Measurements from ENCODE around the gene MGME1.

MGME1 gene

DNA sequence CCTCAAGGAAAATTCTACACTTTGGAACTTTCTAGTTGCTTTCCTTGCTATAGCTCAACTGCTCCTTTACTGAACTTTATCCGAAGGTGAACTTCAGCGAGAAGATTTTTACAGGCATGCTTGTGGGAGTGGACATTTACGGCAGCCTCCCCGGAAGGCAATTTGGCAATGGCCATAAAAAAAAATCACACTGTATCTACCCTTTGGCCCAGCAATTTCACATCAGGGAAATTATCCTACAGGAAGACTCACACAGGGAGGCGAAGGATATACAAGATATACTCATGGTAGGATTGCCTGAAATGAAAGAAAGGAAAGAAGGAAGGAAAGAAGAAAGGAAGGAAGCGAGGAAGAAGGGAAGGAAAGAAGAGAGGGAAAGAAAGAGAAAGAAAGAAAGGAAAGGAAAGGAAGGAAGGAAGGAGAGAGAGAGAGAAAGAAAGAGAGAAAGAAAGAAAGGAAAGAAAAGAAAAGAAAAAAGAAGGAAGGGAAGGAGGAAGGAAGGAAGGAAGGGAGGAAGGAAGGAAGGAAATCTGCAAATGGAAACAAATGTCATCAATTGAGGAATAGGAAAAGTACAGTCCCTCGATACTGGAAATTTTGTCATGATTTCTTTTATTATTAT, 63.2 kb downstream of the MGME1 start:
- DNase-seq, result no peak

DNA sequence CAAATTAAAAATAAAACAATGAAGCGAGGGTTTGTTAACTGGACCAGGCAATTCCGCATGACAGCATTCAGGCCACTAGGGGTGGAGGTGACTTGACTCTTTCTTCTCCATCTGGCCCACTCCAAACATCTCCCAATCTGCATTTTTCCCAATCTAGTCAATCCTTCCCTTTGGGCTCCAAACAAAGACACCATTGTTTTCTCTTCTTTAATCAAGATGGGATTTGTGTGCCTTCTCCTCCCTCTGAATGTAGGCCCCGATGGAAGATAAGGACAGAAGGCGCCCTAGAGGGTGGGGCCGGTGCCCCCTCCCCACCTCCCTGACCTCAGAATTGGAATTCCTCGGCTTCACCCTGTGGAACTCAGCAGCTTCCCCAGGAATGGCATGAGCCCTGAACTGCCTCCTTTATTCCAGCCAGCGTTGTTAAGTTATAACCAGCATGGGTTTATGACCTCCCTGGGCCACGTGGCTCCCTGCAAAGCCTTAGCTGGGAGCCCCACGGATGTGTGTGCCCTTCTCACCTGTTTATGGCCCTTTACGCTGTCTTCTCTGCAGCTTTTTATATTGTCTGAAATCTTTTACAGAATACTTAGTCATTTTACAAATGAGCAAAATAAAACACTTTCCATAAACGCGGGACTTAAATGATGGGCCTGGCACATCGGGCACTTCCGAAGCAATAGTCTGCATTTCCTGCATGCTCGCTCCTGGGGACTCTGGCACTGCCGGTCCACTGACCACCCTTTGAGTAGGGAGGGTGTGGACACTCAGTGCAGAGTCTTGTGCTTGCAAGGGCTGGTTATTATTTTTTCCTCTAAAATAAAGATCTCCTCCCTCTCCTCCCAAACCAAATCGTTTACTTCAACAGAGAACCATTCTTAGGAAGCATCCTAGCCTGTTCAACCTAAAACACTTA, 64.4 kb downstream of the MGME1 start:
- no peak for DNase-seq

DNA sequence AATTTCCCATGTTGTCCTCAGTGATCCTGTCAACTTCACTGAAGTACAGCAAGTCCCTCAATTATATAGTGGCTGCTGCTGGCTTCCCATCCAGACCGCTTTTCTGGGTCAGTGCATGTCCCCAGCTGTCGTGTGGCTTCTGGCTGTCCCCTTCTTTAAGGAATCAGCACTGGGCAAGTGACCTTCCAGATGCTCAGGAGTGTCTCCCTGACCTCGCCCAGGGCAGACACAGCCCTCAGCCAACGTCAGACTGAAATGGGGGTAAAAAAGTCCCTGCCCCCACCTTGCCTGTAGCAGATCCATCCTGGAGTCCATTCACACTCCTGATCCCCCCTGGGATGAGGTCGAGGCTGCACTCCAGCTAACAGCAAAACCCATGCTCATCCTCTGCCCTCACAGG, 65.2 kb downstream of the MGME1 start:
- no peak for DNase-seq

DNA sequence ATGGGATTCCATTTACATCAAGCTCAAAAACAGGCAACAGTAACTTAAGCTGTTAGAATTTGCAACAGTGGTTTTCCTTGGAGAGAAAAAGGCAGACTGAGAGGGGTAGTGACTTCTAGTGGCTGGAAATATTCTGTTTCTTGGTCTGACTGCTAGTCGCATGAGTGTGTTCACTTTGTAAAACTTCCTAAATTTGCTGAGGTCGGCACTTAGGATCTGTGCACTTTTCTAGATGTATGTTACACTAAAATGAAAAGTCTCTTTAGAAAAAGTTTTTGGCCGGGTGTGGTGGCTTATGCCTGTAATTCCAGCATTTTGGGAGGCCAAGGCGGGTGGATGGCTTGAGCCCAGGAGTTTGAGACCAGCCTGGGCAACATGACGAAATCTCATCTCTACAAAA, 70.2 kb downstream of the MGME1 start:
- no peak for DNase-seq

All from NCI-H748 treated with DMSO at 0.1 percent for 48 hours (cell line).